GM18517 (cell line): ENCODE measurements around the gene CDK16.

Experiments used
- ATAC-seq: cut with Tn5 transposase; IDR thresholded peaks from one replicate; pipeline ENCODE4 v1.9.1; 2021; ENCODE audit warnings: mild to moderate bottlenecking, moderate library complexity; ENCODE audit not compliant: unreplicated experiment

Gene CDK16

GRCh38 chrX:47185241-47185640 lies 33.2 kb upstream of the CDK16 start:
- no peak for ATAC-seq

GRCh38 chrX:47186096-47186740 lies 32.3 kb upstream of the CDK16 start:
- no peak for ATAC-seq

GRCh38 chrX:47187106-47187677 lies 31.3 kb upstream of the CDK16 start:
- no peak for ATAC-seq

- no peak for ATAC-seq
These were observed 28.6 kb upstream of the CDK16 start for GRCh38 chrX:47189906-47190305.

GRCh38 chrX:47190445-47191269 lies 27.8 kb upstream of the CDK16 start:
- peak; percentile 53 for ATAC-seq

GRCh38 chrX:47191331-47191730 lies 27.1 kb upstream of the CDK16 start:
- ATAC-seq = no peak

GRCh38 chrX:47191806-47192401 lies 26.6 kb upstream of the CDK16 start:
- no peak for ATAC-seq

GRCh38 chrX:47193475-47194193 lies 24.8 kb upstream of the CDK16 start, which contains the start of gene UBA1:
UBA1 (plus strand) TSS chrX:47193829; CDS start chrX:47198803, 4,974 bp downstream.
- ATAC-seq = peak; percentile 72

- ATAC-seq = no peak
These were observed 24.2 kb upstream of the CDK16 start for GRCh38 chrX:47194194-47194787.

GRCh38 chrX:47196098-47196497 lies 22.4 kb upstream of the CDK16 start:
- ATAC-seq = no peak

- no peak for ATAC-seq
These were observed 21.0 kb upstream of the CDK16 start for GRCh38 chrX:47197526-47197925.

- ATAC-seq = no peak
These were observed 20.3 kb upstream of the CDK16 start for GRCh38 chrX:47198026-47198686.

- no peak for ATAC-seq
These were observed 19.8 kb upstream of the CDK16 start for GRCh38 chrX:47198687-47199080.

- ATAC-seq = no peak
These were observed 19.2 kb upstream of the CDK16 start for GRCh38 chrX:47199286-47199685.

- ATAC-seq = no peak
These were observed 17.9 kb upstream of the CDK16 start for GRCh38 chrX:47200385-47201150.

- ATAC-seq = no peak
These were observed 17.0 kb upstream of the CDK16 start for GRCh38 chrX:47201345-47201944.

GRCh38 chrX:47202316-47202715 lies 16.2 kb upstream of the CDK16 start:
- ATAC-seq = no peak

- ATAC-seq = no peak
These were observed 15.6 kb upstream of the CDK16 start for GRCh38 chrX:47202877-47203276.

GRCh38 chrX:47204970-47205369 lies 13.5 kb upstream of the CDK16 start:
- ATAC-seq = no peak
